Central memory CD4-positive, alpha-beta T cell (primary cell): ENCODE data around the gene NFIB.

ENCODE experiments used
- DNase-seq: peaks from one replicate; pipeline ENCODE4 v3.0.0; 2022

Gene NFIB

DNA sequence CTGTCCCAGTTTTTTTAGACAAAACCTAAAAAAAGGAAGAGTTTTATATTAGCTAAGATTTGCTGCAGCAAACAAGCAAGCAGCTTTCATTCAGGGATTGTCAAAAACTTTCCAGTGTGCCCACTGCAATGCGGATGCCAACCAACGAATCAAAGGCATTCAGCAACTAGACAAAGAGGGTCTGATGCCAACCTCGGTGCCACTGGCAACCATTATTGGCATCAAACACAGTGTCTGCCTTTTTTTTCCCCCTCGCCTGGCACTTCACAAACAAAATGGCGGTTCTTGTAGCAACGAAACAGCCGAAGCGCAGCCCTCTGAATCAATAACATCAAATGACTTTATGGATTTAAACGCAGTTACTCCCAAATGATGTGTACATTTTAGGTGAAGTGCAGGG, 10.4 kb downstream of the NFIB start:
- DNase-seq = no peak

DNA sequence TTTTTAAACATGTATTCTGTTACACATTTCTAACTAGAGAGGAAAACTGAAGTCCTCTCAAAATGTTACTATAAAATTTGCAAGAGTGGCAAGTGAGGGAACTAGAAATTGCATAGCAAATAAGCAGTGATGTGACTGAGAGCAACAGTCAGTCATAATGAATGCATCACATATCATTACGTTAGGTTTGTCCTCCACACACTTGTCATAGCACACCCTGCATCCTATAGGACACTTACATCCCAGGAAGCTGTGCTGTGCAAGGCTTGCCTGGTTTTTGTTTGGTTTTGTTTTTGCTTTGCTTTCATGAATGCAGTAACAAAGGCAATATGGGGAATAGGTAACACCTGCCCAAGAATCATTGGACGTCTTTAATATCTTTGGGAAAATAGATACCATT, 10.8 kb downstream of the NFIB start:
- no peak for DNase-seq

DNA sequence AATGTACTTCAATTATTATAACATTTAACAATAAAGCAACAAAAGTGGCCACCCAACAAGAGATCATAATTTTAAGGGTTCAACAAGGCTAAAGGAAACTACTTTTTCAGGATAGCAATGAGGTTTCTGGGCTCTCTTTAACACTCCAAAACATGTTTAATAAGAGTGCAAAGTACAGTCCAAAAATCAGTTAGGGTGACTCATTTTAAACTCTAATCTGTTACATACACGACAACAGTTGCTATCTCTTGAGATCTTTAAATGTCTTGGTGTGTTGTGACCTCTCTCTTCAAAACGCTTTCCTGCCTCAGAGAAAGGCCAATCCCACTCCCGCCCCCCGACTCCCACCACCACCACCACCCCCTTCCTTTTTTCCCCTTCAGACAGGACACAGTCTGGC, 11.5 kb downstream of the NFIB start:
- DNase-seq = no peak

DNA sequence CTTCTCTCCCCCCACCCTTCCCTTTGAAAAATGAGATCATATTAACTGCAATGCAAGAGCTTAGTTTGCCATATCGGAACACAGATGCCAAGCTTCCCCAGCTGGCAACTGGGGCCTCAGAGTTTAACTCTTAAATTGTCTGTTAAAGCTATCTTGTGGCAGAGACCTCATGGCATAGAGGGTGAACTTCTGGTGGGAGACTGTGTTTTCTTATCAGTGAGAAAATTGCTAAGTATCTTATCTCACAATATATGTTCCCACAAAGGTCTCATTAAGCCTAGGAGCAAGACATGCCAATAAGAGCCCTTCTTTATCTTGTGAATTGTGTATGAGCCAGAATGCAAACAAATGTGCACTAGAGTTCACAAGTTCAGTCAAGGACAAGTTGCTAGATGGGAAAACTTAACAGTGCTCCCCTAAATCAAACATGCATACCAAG, 12.3 kb downstream of the NFIB start:
- no peak for DNase-seq

DNA sequence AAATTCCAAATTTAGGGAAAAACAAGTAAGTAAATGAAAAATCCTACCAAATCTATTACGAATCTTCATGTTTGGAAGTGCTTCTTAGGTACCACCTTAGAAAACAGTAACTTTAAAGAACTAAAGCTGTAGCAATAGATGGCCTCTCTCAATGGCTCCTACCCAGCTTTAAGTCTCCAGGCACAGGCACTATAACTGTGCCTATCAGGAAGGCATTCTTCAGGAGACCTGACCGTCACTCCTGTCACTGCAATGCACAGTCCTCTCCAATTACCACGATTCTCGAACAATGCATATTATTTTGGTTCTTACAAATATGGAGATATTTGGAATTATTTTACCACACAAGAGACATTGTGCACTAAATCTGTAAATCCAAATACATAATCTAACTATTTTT, 12.9 kb downstream of the NFIB start:
- no peak for DNase-seq

DNA sequence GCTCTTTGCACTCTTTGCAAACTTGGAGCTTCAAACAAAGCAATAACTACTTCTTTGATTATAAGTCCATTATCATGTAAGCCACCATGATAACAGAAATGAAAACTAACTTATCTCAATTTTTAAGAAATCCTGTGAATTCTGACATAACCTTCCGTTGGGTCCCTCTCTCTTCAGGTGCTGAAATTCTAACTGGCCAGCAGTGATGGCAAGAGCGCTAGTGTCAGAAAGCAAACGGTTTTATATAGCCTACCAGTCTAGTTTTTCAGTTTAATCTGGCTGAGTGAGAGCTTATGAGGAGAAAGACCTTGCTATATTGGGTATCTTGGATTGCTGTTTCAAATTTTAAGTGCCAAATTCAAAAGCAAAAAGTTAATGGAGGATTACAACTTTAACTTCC, 13.4 kb downstream of the NFIB start:
- DNase-seq = no peak

DNA sequence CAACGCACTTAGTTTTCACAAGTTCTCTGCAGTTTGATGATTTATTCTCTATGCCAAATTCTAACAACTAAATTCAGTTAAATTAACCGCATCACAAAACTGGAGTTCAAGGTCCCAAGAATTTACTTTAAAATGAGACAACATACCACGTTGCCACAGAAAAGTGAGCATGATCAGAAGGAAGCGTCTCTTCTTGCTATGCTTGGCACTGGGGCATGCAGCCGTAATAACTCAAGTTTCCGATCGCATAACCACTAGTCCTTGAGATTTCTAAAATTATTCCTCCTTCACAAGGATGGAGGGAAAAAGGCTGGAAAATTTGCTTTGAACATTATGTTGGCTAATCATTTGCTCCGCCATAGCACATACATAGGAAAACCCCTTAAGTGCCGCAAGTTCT, 13.9 kb downstream of the NFIB start:
- DNase-seq = no peak

DNA sequence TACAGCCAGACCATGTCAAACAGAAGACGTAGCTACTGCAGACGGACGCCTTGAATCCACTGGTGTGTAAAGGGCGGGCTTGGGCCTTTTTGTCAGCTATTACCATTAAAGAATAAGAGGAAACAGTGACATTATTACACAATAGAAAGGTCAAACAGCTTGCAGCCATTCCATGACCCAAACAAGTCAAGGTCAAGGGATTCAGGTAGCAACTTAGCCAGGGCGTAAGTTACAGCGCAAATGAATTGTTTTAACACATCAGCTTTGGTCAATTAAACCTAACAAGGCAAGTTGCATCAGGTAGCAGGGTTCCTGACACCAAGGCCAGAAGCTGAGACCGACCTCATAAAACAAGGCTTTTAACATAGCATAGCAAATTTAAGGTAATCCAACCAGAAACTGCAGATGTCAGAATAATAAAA, 15.3 kb downstream of the NFIB start:
- DNase-seq = no peak

DNA sequence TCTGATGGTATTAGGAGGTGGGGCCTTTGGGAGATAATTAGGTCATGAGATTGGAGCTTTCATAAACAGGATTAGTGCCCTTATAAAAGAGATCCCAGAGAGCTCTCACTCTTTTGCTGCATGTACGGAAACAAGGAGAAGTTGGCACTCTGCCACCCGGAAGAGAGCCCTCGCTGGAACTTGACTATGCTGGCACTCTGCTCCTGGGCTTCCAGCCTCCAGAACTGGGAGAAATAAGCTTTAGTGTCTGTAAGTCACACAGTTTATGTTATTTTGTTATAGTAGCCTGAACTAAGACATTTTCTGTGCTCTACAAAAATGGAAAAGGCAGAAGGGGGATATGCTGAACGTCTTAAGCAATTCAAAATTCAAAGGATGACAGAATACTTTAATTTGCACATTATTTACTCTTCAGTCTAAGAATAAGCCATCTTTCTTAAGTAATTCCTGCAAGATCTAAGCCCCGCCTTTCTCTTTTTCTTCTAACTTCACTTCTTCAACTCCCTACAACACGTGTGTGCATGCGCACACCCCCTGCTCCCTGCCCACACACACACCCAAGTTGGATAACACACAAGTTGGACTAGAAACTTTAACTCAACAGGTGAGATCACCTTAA, 17.3 kb downstream of the NFIB start:
- no peak for DNase-seq

DNA sequence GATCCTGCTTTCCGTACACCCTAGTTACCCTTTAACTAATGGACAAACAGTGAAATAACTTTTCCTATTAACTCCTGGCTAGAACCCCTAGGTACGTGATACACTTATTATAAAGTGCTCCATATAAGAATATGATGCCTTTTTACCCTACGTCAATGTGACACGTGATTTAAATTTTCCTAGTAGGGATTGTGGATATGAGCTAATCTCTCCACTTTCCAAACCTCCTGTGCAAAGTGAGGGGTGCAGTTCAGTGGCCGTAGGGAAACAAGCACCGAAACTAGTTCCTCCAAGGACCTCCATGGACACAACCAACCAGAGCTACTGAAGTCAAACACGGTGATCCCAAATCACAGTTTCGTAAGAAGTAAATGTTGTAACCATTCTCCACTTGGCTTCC, 19.3 kb downstream of the NFIB start:
- DNase-seq = no peak

DNA sequence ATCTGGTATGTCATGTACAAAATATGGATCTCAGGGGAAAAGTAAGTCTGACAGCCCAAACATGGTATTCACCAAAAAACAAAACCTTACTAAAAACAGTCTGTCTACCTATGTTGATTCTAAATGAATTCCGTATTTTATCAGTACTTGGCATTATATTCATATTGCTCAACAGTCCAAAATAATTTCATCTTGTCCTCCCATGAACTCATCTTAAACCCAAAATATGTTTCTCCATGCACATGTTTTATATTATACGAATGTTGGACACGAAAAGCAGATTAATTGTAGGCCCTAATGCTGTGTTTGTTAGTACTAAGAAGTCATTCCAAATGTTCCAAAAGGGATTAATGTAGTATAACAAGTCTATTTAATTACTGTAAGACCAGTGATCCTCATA, 20.1 kb downstream of the NFIB start:
- DNase-seq = no peak

DNA sequence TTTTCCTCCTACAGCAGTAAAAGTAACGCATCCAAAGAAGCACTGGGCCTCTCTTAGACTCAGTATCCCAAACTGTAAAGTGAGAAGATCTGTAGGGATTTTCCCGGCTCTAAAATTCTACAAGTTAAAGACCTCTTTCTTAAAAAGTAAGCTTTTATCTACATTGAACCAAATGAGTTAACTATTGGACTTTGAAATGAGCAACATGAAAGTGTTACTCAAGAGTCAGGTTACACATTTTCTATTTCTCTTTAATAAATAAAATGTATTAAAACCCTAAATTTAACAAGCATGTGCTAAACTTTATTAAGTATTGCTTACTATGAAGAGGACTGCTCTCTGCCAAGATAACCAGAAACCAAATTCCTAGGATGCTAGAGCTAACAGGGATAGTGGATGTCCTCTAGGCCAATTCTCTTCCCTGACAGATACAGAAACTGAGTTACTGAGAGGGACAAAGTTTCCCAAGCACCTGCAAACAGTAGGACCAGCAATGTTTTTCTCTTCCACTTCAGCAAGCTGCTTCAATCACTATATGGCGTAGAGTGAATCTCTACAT, 21.7 kb downstream of the NFIB start:
- DNase-seq = no peak

DNA sequence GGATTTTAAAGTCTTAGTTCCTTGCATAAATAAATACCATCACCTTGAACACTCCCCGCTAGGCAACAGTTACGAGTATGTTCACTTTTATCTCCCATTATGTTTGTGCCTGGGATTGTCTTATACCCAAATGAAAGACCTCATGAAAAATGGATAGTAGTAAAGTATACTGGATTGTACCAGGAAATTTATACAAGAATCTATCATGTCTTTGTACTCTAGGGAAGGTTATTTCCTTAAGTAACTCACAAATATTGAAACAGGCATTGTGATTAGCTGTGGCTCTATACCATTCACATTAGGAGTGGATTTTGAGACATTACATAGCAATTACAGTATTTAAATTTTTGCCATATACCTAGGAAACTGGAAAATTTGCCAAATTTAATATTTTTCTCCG, 24.0 kb downstream of the NFIB start:
- no peak for DNase-seq

DNA sequence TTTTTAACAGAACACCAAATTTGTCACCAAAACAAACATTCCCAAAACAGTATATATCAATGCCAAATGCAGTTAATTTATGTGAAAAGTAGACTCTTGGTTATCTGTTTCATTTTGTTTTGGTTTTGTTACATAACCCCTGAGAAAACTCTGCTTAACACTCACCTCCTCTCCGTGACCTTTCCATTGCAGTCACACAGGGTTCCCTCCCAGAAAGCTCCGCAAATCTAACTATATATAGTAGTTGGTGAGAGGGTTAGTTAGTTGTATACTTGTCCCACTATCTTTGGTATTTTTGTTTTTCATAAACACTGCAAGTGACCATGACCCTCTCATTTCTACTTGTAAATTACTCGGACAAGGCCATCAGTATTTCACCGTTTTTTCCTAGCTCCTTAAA, 25.5 kb downstream of the NFIB start:
- DNase-seq = no peak

DNA sequence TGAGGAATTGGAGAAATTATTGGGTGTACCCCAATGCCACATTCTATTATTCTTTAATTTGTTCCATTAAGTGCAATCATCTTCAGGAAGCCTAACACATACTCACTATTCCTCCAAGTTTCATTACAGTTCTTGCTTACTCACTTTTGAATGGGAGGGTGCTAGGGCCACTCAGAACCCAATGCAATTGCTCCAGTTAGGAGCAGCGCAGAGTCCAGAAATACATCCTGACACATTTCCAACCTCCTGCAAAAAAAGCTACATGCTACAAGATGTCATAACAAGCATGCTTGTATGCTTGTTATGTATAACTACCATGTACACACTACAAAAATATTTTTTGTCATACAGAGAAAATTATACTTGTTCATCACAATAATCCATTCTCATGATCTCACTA, 27.8 kb downstream of the NFIB start:
- DNase-seq = no peak

DNA sequence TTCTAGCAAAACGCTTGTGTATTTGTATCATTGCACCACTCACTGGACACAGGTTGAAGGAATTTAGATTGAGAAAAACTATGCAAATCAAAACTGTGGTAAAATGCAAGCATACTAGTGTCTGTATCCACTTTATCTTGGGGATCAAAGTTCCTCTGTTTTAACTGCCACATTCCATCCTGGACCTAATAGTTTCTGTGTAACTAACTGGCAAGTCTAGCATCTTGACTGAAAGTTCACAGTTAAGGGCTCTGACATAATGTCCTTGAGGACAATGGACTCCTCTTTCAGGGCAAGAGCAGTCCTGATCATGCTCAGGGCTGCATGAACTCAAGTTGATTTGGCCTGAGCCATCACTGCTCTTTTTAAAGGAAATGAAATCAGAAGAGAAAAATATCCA, 30.7 kb downstream of the NFIB start:
- no peak for DNase-seq

DNA sequence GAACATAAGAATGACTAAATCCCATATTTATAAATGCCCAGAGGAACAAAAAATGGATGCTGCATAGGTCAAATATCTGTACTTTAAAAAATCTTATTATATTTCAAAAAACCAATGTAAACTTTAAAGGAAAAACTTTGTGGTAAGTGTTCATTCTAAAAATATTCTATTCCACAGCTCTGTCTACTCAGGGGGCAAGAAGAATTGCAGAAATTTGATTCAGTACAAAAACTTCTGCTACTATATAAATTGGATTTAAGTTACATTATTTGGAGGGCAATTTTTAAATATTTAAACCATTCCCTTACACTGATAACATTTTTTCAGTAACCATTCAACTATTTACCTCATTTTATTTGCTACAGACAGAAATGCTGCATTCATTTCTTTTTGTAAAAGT, 32.1 kb downstream of the NFIB start:
- DNase-seq = no peak

DNA sequence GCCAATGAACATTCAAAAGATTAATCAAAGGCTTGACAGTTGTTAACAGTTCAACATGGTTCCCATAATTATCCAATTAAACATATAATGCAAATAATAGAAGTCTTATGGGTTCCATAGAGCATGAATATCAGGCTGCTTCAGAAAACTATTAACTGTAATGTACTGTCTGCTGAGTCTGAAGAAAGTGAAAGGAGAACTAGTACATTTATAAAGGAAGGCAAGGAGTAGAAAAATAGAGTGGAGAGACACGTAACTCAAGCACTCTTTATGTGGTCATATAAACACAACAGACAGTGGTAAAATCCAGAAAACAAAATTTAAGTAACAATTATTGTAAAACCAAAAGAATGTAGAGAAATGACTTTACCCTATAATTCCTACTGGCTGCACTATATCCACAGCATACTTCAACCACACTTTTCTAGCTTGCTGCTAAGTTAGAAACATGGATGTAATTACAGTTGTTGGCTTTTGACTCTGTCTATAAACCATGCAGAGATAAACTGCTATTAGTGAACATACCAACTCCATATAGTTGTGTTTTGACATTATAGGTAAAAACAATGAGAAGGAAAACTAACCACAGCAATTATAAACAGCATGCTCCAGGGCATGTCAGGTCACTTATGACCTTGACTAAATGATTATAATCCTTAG, 32.7 kb downstream of the NFIB start:
- no peak for DNase-seq

DNA sequence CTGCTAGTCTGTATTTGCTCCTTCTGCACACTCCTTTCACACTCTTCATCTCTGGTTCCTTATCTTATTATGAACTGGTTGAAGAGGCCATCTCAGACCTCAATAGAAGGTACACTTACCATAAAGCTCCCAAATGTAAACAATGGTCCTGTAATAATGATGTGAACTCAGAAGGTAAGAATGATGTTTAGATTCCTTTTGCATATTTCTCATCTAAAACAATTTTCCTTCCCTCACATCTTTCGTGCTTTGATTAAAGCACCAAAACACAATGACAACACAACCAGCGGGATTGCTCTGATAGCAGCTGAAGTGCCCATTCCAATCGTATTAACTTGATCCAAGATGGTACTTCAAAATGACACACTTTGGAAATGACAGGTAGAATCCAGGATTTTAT, 34.3 kb downstream of the NFIB start:
- DNase-seq = no peak

DNA sequence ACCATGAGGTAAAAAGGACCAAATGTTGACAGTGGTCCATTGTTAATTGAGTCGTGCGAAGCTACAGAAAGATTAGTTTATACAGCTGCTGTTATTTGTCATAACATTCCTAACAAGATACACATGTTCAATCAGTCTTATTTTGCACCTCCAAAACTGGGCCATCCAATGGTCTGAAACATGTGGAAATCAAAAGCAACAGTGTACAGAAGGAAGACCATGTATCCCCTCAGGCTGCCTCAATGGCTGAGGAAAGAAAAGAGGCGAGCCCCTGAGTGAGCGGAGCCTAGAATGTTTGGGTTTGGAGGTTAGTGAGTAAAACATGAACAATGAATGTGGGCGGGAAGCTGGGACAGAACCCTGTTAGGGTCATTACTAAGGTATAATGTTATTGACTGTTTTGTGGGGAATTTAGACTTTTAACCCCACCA, 35.6 kb downstream of the NFIB start:
- no peak for DNase-seq

DNA sequence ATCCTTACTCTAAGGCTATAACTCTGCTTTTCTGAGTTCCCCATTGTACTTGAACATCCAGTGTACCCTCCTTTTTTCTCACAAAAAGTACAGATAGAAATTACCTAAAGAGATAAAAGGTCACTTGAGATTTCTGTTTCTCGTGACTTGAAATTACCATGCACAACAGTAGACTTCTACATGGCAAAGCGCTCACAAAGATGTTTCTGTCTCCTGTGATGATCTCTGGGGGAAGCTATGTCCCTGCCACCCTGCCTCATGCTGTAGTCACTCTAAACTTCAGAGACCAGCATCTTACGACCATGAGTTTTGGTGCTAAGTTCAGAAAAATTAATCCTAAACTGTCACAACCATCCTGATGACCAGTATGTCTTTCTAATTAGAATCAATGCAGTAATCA, 36.2 kb downstream of the NFIB start:
- no peak for DNase-seq

DNA sequence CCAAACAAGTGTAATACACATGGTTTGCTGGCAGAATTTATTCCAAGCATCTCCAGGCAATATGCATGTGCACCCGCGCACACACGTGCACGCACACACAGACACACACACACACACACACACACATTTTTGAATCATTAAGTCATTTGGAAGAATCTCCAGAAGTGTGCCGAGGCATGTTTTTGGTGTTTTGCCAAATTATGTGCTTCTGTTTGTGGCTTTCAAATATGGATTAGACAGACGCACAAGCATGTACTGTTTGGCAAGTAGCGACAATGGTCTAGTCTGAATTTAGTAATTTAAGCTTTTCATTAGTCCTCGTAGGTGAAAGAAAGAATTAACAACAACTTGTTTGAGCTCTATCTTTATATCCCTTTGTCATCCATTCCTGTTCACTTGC, 36.7 kb downstream of the NFIB start:
- no peak for DNase-seq

DNA sequence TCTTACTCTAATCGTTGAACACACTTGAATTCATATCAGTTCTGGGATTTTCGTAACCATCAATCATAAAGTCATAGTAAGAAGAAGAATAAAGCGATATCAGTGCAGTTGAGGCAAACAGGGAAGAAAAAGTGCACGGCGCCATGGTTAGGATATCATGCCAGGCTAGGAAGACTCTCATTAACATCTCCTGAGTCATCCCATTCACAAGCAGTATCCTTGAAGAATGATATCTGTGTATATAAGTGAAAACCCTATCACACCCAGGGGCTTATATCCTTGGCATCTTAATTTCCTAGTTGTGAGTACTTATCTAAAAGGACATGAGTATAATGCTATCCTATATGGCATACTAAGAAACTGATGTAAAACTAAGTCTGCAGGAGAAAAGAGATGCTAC, 38.6 kb downstream of the NFIB start:
- no peak for DNase-seq

DNA sequence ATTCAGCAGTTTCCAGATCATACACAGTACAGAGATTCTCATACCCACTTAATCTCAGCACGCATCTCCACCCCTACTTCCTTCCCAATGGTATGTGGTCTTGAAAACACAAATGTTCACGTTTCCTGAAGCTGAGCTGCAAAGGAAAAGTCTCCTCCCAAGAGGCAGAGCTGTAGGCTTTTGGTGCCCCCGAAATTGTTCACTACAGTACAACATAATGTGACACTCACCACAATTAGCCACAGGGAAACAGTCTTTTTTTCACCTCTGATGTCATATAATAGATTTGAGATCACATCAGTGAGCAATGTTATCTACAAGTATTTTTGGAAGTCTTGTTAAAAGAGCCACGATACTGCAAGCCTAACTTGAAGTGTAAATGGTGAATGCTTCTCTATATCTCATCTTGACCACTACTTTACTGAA, 40.2 kb downstream of the NFIB start:
- no peak for DNase-seq
